IMR-90 (cell line): Measurements from ENCODE around the gene HAO2. TPM values are rescaled to one million over a fixed set of nuclear protein-coding genes. Genes with fewer than 3 reads are reported as not detected.

ENCODE experiments used
- ATAC-seq: fragments of 200-7000 bp; cut with Tn5 transposase; 2 replicates; pipeline ENCODE4 v1.9.1; 2020; ENCODE audit warnings: low read depth, mild to moderate bottlenecking, moderate library complexity
- BruUV-seq: library from RNA; stranded (reverse); fragments of 400-500 nt; replicated peaks from 2 replicates; lab custom pipeline; 2021; lab: Mats Ljungman, UMichigan
- CTCF ChIA-PET: fragments of 300-600 bp; formaldehyde crosslinking; extraction: SDS; loops from one replicate; lab custom pipeline; 2021; ENCODE audit warnings: antibody characterized with exemption; lab: Yijun Ruan, JAX
- POLR2A ChIA-PET: fragments of 300-600 bp; sonication (Branson Sonifier 250); formaldehyde crosslinking; loops from one replicate; lab custom pipeline; 2022; ENCODE audit warnings: antibody characterized with exemption; ENCODE audit not compliant: unreplicated experiment; lab: Charles Lee
- DNase-seq: peaks from one replicate; pipeline ENCODE4 v3.0.0; 2013
- H2AFZ ChIP-seq: replicated peaks from 2 replicates; pipeline ENCODE3; 2013; ENCODE audit warnings: low read length, mild to moderate bottlenecking; ENCODE audit not compliant: poor library complexity
- H2AK5ac ChIP-seq: 2 replicates; pipeline ENCODE4 v1.6.1; 2013; ENCODE audit warnings: low read depth, low read length, inconsistent platforms
- H2AK9ac ChIP-seq: replicated peaks from 2 replicates; pipeline ENCODE3; 2013; ENCODE audit warnings: mild to moderate bottlenecking, low read depth, low read length, moderate library complexity; ENCODE audit not compliant: poor library complexity
- H2BK120ac ChIP-seq: 2 replicates; pipeline ENCODE4 v1.6.1; 2013; ENCODE audit warnings: low read depth, low read length, inconsistent platforms
- H2BK15ac ChIP-seq: 3 replicates; pipeline ENCODE4 v1.6.1; 2013; ENCODE audit warnings: low read depth, low read length, inconsistent platforms
- H2BK20ac ChIP-seq: 2 replicates; pipeline ENCODE4 v1.6.1; 2013; ENCODE audit warnings: low read depth, mild to moderate bottlenecking, inconsistent platforms, low read length, moderate library complexity
- H2BK5ac ChIP-seq: 2 replicates; pipeline ENCODE4 v1.6.1; 2013; ENCODE audit warnings: mild to moderate bottlenecking, low read depth, low read length, inconsistent platforms; ENCODE audit not compliant: poor library complexity, severe bottlenecking
- H3K14ac ChIP-seq: replicated peaks from 2 replicates; pipeline ENCODE4 v1.6.1; 2013; ENCODE audit warnings: low read depth, low read length, inconsistent platforms
- H3K18ac ChIP-seq: 2 replicates; pipeline ENCODE4 v1.6.1; 2013; ENCODE audit warnings: low read depth, low read length, control low read depth
- H3K23ac ChIP-seq: 2 replicates; pipeline ENCODE4 v1.6.1; 2013; ENCODE audit warnings: low read depth, low read length, inconsistent platforms
- H3K27ac ChIP-seq: 2 replicates; pipeline ENCODE4 v1.5.1; 2013; ENCODE audit warnings: mild to moderate bottlenecking, control low read depth, low read length; ENCODE audit not compliant: insufficient read depth
- H3K27me3 ChIP-seq: 2 replicates; pipeline ENCODE4 v1.6.1; 2013; ENCODE audit warnings: low read length; ENCODE audit not compliant: control insufficient read depth, insufficient read depth
- H3K36me3 ChIP-seq: 2 replicates; pipeline ENCODE4 v1.6.1; 2013; ENCODE audit warnings: low read length, mixed read lengths; ENCODE audit not compliant: control insufficient read depth, insufficient read depth
- H3K4ac ChIP-seq: 2 replicates; pipeline ENCODE4 v1.6.1; 2013; ENCODE audit warnings: low read depth, low read length, inconsistent platforms
- H3K4me1 ChIP-seq: 2 replicates; pipeline ENCODE4 v1.6.1; 2013; ENCODE audit warnings: low read length, mixed read lengths; ENCODE audit not compliant: control insufficient read depth, insufficient read depth
- H3K4me2 ChIP-seq: 2 replicates; pipeline ENCODE4 v1.6.1; 2013; ENCODE audit warnings: low read depth, mild to moderate bottlenecking, control low read depth, low read length, moderate library complexity
- H3K4me3 ChIP-seq: 2 replicates; pipeline ENCODE4 v1.5.1; 2013; ENCODE audit warnings: low read depth, mild to moderate bottlenecking, control low read depth, low read length, moderate library complexity; ENCODE audit not compliant: insufficient read depth
- H3K56ac ChIP-seq: 2 replicates; pipeline ENCODE4 v1.6.1; 2013; ENCODE audit warnings: low read length, inconsistent platforms; ENCODE audit not compliant: insufficient read depth; ENCODE audit errors: extremely low read depth
- H3K79me1 ChIP-seq, 2 experiments: 2 replicates each; pipeline ENCODE4 v1.6.1; 2013; ENCODE audit warnings: low read length in 2 of 2, inconsistent platforms in 1 of 2, low read depth in 1 of 2
- H3K9ac ChIP-seq: 2 replicates; pipeline ENCODE4 v1.6.1; 2013; ENCODE audit warnings: low read depth, low read length, control low read depth
- H3K9me1 ChIP-seq: 2 replicates; pipeline ENCODE4 v1.6.1; 2013; ENCODE audit warnings: low read length, inconsistent platforms; ENCODE audit not compliant: insufficient read depth
- H3K9me3 ChIP-seq: 2 replicates; pipeline ENCODE4 v1.6.1; 2013; ENCODE audit warnings: low read length; ENCODE audit not compliant: control insufficient read depth, insufficient read depth
- H4K20me1 ChIP-seq: 2 replicates; pipeline ENCODE4 v1.6.1; 2013; ENCODE audit warnings: low read length, inconsistent platforms; ENCODE audit not compliant: insufficient read depth
- H4K5ac ChIP-seq: 2 replicates; pipeline ENCODE4 v1.6.1; 2013; ENCODE audit warnings: mild to moderate bottlenecking, low read depth, low read length, control low read depth
- H4K8ac ChIP-seq, 2 experiments: 2 replicates each; pipeline ENCODE4 v1.6.1; 2013; ENCODE audit warnings: low read depth in 2 of 2, low read length in 2 of 2, control low read depth in 1 of 2, inconsistent platforms in 1 of 2
- H4K91ac ChIP-seq: 2 replicates; pipeline ENCODE4 v1.6.1; 2013; ENCODE audit warnings: low read depth, low read length, inconsistent platforms; ENCODE audit not compliant: insufficient read depth
- CEBPB ChIP-seq: IDR thresholded peaks from 2 replicates; pipeline ENCODE4 v1.6.1; 2012; ENCODE audit warnings: low read depth, low read length, improper control_type of control experiment
- CHD1 ChIP-seq: IDR thresholded peaks from 2 replicates; pipeline ENCODE4 v1.6.1; 2012; ENCODE audit warnings: low read depth, low read length, improper control_type of control experiment
- MAFK ChIP-seq: IDR thresholded peaks from 2 replicates; pipeline ENCODE4 v1.6.1; 2012; ENCODE audit warnings: low read depth, low read length, improper control_type of control experiment
- MXI1 ChIP-seq: IDR thresholded peaks from 2 replicates; pipeline ENCODE4 v1.6.1; 2012; ENCODE audit warnings: low read depth, mild to moderate bottlenecking, low read length, moderate library complexity, borderline replicate concordance
- NFE2L2 ChIP-seq: fragments of 150-350 bp; IDR thresholded peaks from 2 replicates; pipeline ENCODE4 v1.6.1; 2016; ENCODE audit warnings: low read depth, mild to moderate bottlenecking, low read length
- POLR2A ChIP-seq: IDR thresholded peaks from 2 replicates; pipeline ENCODE4 v1.6.1; 2012; ENCODE audit warnings: mild to moderate bottlenecking, low read depth, low read length
- RCOR1 ChIP-seq: IDR thresholded peaks from 2 replicates; pipeline ENCODE4 v1.6.1; 2012; ENCODE audit warnings: mild to moderate bottlenecking, low read length, improper control_type of control experiment; ENCODE audit not compliant: insufficient replicate concordance
- RFX5 ChIP-seq: IDR thresholded peaks from 2 replicates; pipeline ENCODE4 v1.8.0; 2012; ENCODE audit warnings: low read depth, mild to moderate bottlenecking, low read length, moderate library complexity
- WGBS, 2 experiments: methylation state at CpG; one replicate each; pipeline versions ENCODE4 v1.1.5 to v1.1.7; 2013; ENCODE audit warnings: missing lambda C conversion rate in 2 of 2; ENCODE audit not compliant: insufficient read length in 1 of 2; ENCODE audit errors: extremely low coverage in 2 of 2; 5-methylcytosine and 5-hydroxymethylcytosine counted together
- dilution Hi-C: fragments of 300-500 bp; cut with HindIII; formaldehyde crosslinking; loops from one replicate; pipeline ENCODE4 v1.14.3; 2018; ENCODE audit warnings: low sequenced_read_pairs; ENCODE audit not compliant: unreplicated experiment
- in situ Hi-C: fragments of 300-500 bp; cut with MboI; formaldehyde crosslinking; loops from 3 replicates; pipeline ENCODE4 v1.14.3; 2019; ENCODE audit warnings: low sequenced_read_pairs, inconsistent platforms, mixed read lengths
- intact Hi-C: fragments of 100-400 bp; cut with micrococcal nuclease; formaldehyde crosslinking; loops from 2 replicates; pipeline ENCODE4 v1.10.0; 2022
- polyA plus RNA-seq, 3 experiments: library from polyadenylated mRNA; depleted of rRNA; stranded (reverse); fragments of >200 nt; gene quantifications; 2 replicates each; pipeline ENCODE4 v1.2.3, GENCODE V29; 2012; ENCODE audit warnings: low replicate concordance in 1 of 3
- total RNA-seq: library from RNA; depleted of rRNA; stranded (reverse); fragments of >200 nt; gene quantifications from 2 replicates; pipeline ENCODE4 v1.2.3, GENCODE V29; 2012
- TF ChIP-seq, protein P1 (sequence below): conservative IDR thresholded peaks from 2 replicates; pipeline ENCODE4 v1.5.1; 2012; ENCODE audit warnings: mild to moderate bottlenecking, low read depth, low read length, improper control_type of control experiment
- TF ChIP-seq, protein P2 (sequence below): fragments of 150-350 bp; IDR thresholded peaks from 2 replicates; pipeline ENCODE4 v1.6.1; 2016; ENCODE audit warnings: low read depth, mild to moderate bottlenecking, low read length, moderate library complexity, borderline replicate concordance
- TF ChIP-seq, protein P3 (sequence below): fragments of 150-350 bp; IDR thresholded peaks from 2 replicates; pipeline ENCODE4 v1.6.1; 2017; ENCODE audit warnings: mild to moderate bottlenecking, antibody characterized with exemption, low read length, low read depth

HAO2 gene
- total and polyA plus RNA-seq, 2 of the 4 experiments (the other 2 are of a cell fraction), result not detected

DNA sequence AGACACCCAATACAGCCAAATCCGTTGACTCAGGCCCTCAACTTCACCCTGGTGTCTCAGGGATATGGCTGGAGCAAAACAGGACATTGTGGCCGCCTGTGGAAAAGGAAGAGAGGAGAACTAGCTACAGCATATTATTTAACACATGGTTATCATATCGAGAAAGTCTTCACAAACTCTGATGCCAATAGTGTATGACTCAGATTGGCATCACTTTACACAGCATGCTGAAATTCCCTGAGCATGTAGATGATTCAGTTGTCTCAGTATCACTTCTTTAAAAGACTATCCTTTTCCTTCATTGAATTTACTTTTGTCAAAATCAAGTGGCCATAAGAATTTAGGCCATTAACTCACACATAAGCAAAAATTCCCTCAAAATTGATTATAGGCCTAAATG is 66.5 kb downstream of the HAO2 start:
- no peak for ATAC-seq
- H3K27me3 ChIP-seq, result peaks cover 2% of the 10 kb centered on the region
- no peak overlapping the region for H3K9ac ChIP-seq
- H3K27ac ChIP-seq, result no peak overlapping the region
- TF ChIP-seq MXI1, result no peak
- TF ChIP-seq NFE2L2, result no peak
- TF ChIP-seq CEBPB, result no peak
- TF ChIP-seq POLR2A, result no peak
- TF ChIP-seq, protein P1, sequence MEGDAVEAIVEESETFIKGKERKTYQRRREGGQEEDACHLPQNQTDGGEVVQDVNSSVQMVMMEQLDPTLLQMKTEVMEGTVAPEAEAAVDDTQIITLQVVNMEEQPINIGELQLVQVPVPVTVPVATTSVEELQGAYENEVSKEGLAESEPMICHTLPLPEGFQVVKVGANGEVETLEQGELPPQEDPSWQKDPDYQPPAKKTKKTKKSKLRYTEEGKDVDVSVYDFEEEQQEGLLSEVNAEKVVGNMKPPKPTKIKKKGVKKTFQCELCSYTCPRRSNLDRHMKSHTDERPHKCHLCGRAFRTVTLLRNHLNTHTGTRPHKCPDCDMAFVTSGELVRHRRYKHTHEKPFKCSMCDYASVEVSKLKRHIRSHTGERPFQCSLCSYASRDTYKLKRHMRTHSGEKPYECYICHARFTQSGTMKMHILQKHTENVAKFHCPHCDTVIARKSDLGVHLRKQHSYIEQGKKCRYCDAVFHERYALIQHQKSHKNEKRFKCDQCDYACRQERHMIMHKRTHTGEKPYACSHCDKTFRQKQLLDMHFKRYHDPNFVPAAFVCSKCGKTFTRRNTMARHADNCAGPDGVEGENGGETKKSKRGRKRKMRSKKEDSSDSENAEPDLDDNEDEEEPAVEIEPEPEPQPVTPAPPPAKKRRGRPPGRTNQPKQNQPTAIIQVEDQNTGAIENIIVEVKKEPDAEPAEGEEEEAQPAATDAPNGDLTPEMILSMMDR, result no peak
- no peak for TF ChIP-seq MAFK
- TF ChIP-seq, protein P2, sequence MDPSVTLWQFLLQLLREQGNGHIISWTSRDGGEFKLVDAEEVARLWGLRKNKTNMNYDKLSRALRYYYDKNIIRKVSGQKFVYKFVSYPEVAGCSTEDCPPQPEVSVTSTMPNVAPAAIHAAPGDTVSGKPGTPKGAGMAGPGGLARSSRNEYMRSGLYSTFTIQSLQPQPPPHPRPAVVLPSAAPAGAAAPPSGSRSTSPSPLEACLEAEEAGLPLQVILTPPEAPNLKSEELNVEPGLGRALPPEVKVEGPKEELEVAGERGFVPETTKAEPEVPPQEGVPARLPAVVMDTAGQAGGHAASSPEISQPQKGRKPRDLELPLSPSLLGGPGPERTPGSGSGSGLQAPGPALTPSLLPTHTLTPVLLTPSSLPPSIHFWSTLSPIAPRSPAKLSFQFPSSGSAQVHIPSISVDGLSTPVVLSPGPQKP, result no peak
- TF ChIP-seq, protein P3, sequence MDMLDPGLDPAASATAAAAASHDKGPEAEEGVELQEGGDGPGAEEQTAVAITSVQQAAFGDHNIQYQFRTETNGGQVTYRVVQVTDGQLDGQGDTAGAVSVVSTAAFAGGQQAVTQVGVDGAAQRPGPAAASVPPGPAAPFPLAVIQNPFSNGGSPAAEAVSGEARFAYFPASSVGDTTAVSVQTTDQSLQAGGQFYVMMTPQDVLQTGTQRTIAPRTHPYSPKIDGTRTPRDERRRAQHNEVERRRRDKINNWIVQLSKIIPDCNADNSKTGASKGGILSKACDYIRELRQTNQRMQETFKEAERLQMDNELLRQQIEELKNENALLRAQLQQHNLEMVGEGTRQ, result no peak
- no peak for TF ChIP-seq RCOR1
- TF ChIP-seq RFX5, result no peak
- TF ChIP-seq CHD1, result no peak
- H2AFZ ChIP-seq, result no peak overlapping the region
- no peak overlapping the region for H2AK9ac ChIP-seq
- H3K79me1 ChIP-seq, result no peaks in the 10 kb centered on the region
- no peak overlapping the region for H2BK20ac ChIP-seq
- H3K4me1 ChIP-seq, result no peaks in the 10 kb centered on the region
- ChIA-PET POLR2A (no interaction called here), CTCF (no interaction called here)
- no peak for DNase-seq
- H3K9me1 ChIP-seq, result no peaks in the 10 kb centered on the region
- H3K36me3 ChIP-seq, result no peaks in the 10 kb centered on the region
- no peak overlapping the region for H4K5ac ChIP-seq
- no peak overlapping the region for H3K4me2 ChIP-seq
- H3K56ac ChIP-seq, result no peak overlapping the region
- H3K4ac ChIP-seq, result no peak overlapping the region
- WGBS, 2 experiments, result no CpG with 5 or more reads among the region's 3 CpGs
- no TSS peak for BruUV-seq
- H2AK5ac ChIP-seq, result no peak overlapping the region
- H4K91ac ChIP-seq, result no peak overlapping the region
- H2BK15ac ChIP-seq, result no peak overlapping the region
- dilution Hi-C loops (no loop called here), in situ Hi-C loops (no loop called here), intact Hi-C loops (no loop called here)
- no peak overlapping the region for H2BK120ac ChIP-seq
- no peaks in the 10 kb centered on the region for H3K9me3 ChIP-seq
- no peak overlapping the region for H2BK5ac ChIP-seq
- no peak overlapping the region for H4K8ac ChIP-seq
- no peak overlapping the region for H3K4me3 ChIP-seq
- H3K14ac ChIP-seq, result no peak overlapping the region
- no peak overlapping the region for H3K23ac ChIP-seq
- H4K20me1 ChIP-seq, result no peaks in the 10 kb centered on the region; the same call in 1 of the 2 replicates
- no peak overlapping the region for H3K18ac ChIP-seq
